ENCODE measurements around the gene SPP1. TPM values are rescaled to one million over a fixed set of nuclear protein-coding genes. Genes with fewer than 3 reads are reported as not detected.
A peak's percentile ranks its signal among the peaks of the same experiment; 100 is the strongest.

The SPP1 gene
- total RNA-seq, 1 donor from 2014 or later, result 3.7 TPM

- Mint-ChIP-seq H3K9me3 (ENCODE audit: low read depth) (no peaks in the 10 kb centered on the region), H3K36me3 (ENCODE audit: insufficient read depth) (no peaks in the 10 kb centered on the region), H3K27ac (no peak overlapping the region), H3K4me3 (ENCODE audit: low read depth) (no peak overlapping the region), H3K27me3 (peaks cover 6% of the 10 kb centered on the region), H3K4me1 (ENCODE audit: low read depth) (peaks cover 3% of the 10 kb centered on the region)
- DNase-seq (ENCODE audit: low spot score, unreplicated experiment), result no peak
- TF ChIP-seq CTCF (IDR thresholded peaks at IDR 0.05; ENCODE audit: unreplicated experiment), result no peak
These were observed 6.0 kb downstream of the SPP1 start for GRCh38 chr4:87981486-87981885.

DNA sequence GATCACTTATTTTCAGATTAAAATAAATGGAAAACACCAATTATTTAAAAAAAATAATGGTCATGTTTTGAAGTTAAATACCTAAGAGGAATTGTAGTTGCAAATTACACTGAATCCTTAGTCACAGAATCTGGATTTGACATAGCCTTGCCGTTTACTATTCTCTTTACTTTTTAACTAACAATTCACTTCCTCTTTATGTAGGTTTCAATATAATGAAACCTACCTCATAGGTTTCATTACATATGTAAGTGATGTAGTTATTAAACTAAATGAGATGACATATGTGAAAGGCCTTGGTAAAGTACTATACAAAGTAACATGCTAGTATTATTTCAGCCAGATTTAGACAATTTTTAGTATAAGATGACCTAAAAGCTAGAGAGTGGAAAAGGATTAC, 6.5 kb downstream of the SPP1 start:
- peaks cover 3% of the 10 kb centered on the region for H3K4me1 Mint-ChIP-seq (ENCODE audit: low read depth)
- H3K4me3 Mint-ChIP-seq (ENCODE audit: low read depth), result no peak overlapping the region
- H3K36me3 Mint-ChIP-seq (ENCODE audit: insufficient read depth), result no peaks in the 10 kb centered on the region
- H3K27me3 Mint-ChIP-seq, result peaks cover 6% of the 10 kb centered on the region
- no peak overlapping the region for H3K27ac Mint-ChIP-seq
- no peaks in the 10 kb centered on the region for H3K9me3 Mint-ChIP-seq (ENCODE audit: low read depth)
- DNase-seq (ENCODE audit: low spot score, unreplicated experiment), result no peak
- TF ChIP-seq CTCF (IDR thresholded peaks at IDR 0.05; ENCODE audit: unreplicated experiment), result no peak

DNA sequence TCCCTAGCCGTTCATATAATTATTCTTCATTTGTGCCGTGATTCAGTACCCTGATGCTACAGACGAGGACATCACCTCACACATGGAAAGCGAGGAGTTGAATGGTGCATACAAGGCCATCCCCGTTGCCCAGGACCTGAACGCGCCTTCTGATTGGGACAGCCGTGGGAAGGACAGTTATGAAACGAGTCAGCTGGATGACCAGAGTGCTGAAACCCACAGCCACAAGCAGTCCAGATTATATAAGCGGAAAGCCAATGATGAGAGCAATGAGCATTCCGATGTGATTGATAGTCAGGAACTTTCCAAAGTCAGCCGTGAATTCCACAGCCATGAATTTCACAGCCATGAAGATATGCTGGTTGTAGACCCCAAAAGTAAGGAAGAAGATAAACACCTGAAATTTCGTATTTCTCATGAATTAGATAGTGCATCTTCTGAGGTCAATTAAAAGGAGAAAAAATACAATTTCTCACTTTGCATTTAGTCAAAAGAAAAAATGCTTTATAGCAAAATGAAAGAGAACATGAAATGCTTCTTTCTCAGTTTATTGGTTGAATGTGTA, 7.0 kb downstream of the SPP1 start:
- peaks cover 2% of the 10 kb centered on the region for H3K4me1 Mint-ChIP-seq (ENCODE audit: low read depth)
- TF ChIP-seq CTCF (IDR thresholded peaks at IDR 0.05; ENCODE audit: unreplicated experiment), result no peak
- no peaks in the 10 kb centered on the region for H3K9me3 Mint-ChIP-seq (ENCODE audit: low read depth)
- DNase-seq (ENCODE audit: low spot score, unreplicated experiment), result no peak
- no peak overlapping the region for H3K27ac Mint-ChIP-seq
- no peaks in the 10 kb centered on the region for H3K36me3 Mint-ChIP-seq (ENCODE audit: insufficient read depth)
- H3K27me3 Mint-ChIP-seq, result peaks cover 6% of the 10 kb centered on the region
- H3K4me3 Mint-ChIP-seq (ENCODE audit: low read depth), result no peak overlapping the region

GRCh38 chr4:87983996-87984395, 8.5 kb downstream of the SPP1 start:
- no peak for DNase-seq (ENCODE audit: low spot score, unreplicated experiment)
- Mint-ChIP-seq H3K9me3 (ENCODE audit: low read depth) (no peaks in the 10 kb centered on the region), H3K27ac (no peak overlapping the region), H3K4me3 (ENCODE audit: low read depth) (no peak overlapping the region), H3K27me3 (peaks cover 6% of the 10 kb centered on the region), H3K4me1 (ENCODE audit: low read depth) (no peaks in the 10 kb centered on the region), H3K36me3 (ENCODE audit: insufficient read depth) (no peaks in the 10 kb centered on the region)
- TF ChIP-seq CTCF (IDR thresholded peaks at IDR 0.05; ENCODE audit: unreplicated experiment), result no peak

- Mint-ChIP-seq H3K4me1 (ENCODE audit: low read depth) (no peaks in the 10 kb centered on the region), H3K27ac (no peak overlapping the region), H3K27me3 (peaks cover 6% of the 10 kb centered on the region), H3K9me3 (ENCODE audit: low read depth) (no peaks in the 10 kb centered on the region), H3K36me3 (ENCODE audit: insufficient read depth) (no peaks in the 10 kb centered on the region), H3K4me3 (ENCODE audit: low read depth) (no peak overlapping the region)
- DNase-seq (ENCODE audit: low spot score, unreplicated experiment), result no peak
- peak; percentile 42 for TF ChIP-seq CTCF (IDR thresholded peaks at IDR 0.05; ENCODE audit: unreplicated experiment)
These were observed 9.8 kb downstream of the SPP1 start for GRCh38 chr4:87985097-87985886.
